IPS DF 19.7 (cell line): Measurements from ENCODE around the gene MAP1A.

Experiments
- DNase-seq: peaks from one replicate; pipeline ENCODE4 v3.0.0-alpha.2; 2013; ENCODE audit warnings: low read depth, low spot score

Gene MAP1A

GRCh38 chr15:43511012-43511885 is 6.2 kb upstream of the MAP1A start:
- DNase-seq = no peak

DNA sequence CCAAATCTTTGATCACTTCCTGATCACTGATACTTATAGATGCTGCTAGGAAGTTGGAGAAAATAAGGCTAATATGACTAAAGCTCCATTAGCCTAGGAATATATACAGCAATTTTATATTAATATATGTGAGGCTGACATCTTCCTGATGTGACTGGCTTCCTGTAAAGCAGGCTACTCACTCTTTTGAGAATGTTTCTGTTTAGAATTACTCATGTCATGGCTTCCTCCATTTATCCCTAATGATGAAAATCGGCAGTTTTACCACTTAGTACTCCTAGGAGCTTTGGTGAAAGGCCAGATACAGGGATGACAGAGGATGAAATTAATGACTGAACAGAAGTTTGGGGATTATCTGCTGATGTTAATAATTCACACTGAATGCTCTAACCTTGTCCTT is 3.9 kb upstream of the MAP1A start:
- no peak for DNase-seq

DNA sequence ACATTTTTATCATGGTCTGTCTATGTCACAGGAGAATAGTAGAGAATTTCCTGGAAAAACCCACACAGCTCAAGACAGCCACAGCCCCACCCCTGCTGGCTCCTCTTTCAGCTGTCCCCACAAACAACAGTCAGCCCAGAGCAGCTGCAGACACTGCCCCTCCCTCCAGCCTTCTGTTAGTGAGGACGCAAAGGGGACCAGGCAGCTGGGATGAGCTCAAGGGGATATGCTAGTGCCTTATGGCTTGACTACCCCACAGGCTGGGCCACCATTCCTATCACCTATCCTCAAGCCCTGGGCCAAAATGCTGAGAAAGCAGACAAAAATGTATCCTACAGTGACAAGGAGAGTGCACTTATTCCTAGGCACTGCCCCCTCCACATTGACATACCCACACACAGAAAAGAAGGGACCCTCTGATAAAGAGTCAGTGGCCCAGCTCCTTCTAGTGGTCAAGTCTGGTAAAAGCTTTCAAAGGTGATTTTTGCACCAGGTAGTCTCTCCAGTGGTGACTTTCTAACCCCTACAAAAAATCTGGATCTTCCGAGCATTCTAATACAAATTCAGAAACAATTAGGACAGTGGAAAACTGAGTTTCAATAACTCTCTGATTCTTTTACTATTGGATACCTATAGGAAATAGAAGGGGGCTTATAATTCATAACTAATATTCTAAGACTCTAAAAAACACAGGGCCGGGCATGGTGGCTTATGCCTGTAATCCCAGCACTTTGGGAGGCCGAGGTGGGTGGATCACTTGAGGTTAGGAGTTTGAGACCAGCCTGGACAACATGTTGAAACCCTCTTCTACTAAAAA is 3.0 kb upstream of the MAP1A start:
- no peak for DNase-seq

GRCh38 chr15:43515741-43516140 is 1.7 kb upstream of the MAP1A start:
- no peak for DNase-seq

- DNase-seq = no peak
Measured at GRCh38 chr15:43516185-43516584, 1.2 kb upstream of the MAP1A start.

- no peak for DNase-seq
Measured at GRCh38 chr15:43516801-43517353, 531 bp upstream of the MAP1A start.

GRCh38 chr15:43518197-43518761 is 871 bp downstream of the MAP1A start:
- no peak for DNase-seq

DNA sequence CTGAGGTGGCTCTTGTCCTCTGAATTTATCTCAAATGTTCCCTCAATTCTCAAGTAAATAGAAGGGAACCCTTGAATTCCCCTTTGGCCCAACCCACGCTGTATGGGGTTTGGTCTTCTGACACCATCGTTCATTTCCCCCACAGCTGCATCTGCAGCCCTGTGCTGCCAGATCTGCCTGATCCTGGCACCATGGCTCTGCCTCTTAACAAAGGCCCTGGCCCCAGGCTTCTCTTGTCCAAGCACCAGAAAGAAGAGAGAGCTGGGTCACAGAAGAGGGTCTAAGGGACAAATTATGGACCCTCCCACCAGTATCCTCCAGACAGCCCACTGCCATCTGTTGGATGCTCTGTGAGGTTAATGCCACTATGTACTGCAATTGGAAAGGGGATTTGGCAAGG is 1.8 kb downstream of the MAP1A start:
- DNase-seq = no peak

DNA sequence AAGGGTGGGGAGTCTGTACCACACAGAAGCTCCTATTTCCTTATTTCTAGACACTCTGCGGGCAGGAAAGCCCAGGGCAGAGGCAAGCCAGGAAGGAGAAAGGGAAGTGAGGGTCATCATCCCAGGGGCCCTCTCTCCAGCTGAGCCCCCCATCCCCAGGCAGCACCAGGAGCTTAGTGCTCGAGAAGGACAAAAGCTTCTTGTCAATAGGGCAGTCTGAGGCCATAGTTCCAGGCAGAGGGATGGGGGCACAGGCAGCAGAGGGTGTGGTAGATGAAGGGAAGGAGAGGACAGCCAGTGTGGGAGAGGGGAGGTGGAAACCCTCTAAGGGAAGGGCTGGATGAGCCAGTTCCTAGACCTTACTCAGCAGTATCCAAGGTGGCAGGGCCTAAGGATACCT is 2.7 kb downstream of the MAP1A start:
- DNase-seq = no peak

GRCh38 chr15:43521419-43521818 is 4.0 kb downstream of the MAP1A start:
- no peak for DNase-seq

- DNase-seq = no peak
Measured at GRCh38 chr15:43522247-43522646, 4.8 kb downstream of the MAP1A start.

GRCh38 chr15:43523646-43524045 is 6.2 kb downstream of the MAP1A start:
- DNase-seq = no peak

- DNase-seq = no peak
Measured at GRCh38 chr15:43524254-43524845, 6.9 kb downstream of the MAP1A start.

DNA sequence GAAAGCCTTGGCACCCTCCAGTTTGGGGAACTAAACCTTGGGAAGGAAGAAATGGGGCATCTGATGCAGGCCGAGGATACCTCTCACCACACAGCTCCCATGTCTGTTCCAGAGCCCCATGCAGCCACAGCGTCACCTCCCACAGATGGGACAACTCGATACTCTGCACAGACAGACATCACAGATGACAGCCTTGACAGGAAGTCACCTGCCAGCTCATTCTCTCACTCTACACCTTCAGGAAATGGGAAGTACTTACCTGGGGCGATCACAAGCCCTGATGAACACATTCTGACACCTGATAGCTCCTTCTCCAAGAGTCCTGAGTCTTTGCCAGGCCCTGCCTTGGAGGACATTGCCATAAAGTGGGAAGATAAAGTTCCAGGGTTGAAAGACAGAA is 7.7 kb downstream of the MAP1A start:
- DNase-seq = no peak

- no peak for DNase-seq
Measured at GRCh38 chr15:43526261-43526930, 9.0 kb downstream of the MAP1A start.

DNA sequence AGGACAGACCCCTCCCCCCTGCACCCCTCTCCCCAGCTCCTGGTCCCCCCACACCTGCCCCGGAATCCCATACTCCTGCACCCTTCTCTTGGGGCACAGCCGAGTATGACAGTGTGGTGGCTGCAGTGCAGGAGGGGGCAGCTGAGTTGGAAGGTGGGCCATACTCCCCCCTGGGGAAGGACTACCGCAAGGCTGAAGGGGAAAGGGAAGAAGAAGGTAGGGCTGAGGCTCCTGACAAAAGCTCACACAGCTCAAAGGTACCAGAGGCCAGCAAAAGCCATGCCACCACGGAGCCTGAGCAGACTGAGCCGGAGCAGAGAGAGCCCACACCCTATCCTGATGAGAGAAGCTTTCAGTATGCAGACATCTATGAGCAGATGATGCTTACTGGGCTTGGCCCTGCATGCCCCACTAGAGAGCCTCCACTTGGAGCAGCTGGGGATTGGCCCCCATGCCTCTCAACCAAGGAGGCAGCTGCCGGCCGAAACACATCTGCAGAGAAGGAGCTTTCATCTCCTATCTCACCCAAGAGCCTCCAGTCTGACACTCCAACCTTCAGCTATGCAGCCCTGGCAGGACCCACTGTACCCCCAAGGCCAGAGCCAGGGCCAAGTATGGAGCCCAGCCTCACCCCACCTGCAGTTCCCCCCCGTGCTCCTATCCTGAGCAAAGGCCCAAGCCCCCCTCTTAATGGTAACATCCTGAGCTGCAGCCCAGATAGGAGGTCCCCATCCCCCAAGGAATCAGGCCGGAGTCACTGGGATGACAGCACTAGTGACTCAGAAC is 9.8 kb downstream of the MAP1A start:
- DNase-seq = no peak

- DNase-seq = no peak
Measured at GRCh38 chr15:43527802-43528541, 10.6 kb downstream of the MAP1A start.

DNA sequence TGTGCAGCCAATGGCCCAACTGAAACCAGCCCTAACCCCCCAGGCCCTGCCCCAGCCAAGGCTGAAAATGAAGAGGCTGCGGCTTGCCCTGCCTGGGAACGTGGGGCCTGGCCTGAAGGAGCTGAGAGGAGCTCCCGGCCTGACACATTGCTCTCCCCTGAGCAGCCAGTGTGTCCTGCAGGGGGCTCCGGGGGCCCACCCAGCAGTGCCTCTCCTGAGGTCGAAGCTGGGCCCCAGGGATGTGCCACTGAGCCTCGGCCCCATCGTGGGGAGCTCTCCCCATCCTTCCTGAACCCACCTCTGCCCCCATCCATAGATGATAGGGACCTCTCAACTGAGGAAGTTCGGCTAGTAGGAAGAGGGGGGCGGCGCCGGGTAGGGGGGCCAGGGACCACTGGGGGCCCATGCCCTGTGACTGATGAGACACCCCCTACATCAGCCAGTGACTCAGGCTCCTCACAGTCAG is 11.2 kb downstream of the MAP1A start:
- DNase-seq = no peak

DNA sequence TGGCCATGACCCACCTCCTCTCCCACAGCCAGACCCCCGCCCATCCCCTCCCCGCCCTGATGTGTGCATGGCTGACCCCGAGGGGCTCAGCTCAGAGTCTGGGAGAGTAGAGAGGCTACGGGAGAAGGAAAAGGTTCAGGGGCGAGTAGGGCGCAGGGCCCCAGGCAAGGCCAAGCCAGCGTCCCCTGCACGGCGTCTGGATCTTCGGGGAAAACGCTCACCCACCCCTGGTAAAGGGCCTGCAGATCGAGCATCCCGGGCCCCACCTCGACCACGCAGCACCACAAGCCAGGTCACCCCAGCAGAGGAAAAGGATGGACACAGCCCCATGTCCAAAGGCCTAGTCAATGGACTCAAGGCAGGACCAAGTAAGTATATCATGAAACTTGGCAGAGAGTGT is 11.7 kb downstream of the MAP1A start:
- DNase-seq = no peak
